Effector memory CD4-positive, alpha-beta T cell (primary cell): ENCODE results near the gene CUX1.
"Not testable (repeated sequence)": the region's sequence is repeated elsewhere in the genome, so short reads cannot be mapped to it uniquely, and the experiment has no call there.

Experiments
- DNase-seq, 3 donors: peaks; one replicate each; pipeline ENCODE4 v3.0.0-alpha.2; 2020
- H3K27ac ChIP-seq: 2 replicates; pipeline ENCODE4 v1.7.0; 2013; ENCODE audit warnings: mild to moderate bottlenecking, low read length, moderate library complexity; ENCODE audit not compliant: insufficient read depth, poor library complexity, severe bottlenecking
- H3K27me3 ChIP-seq: replicated peaks from 2 replicates; pipeline ENCODE4 v1.7.0; 2013; ENCODE audit warnings: mild to moderate bottlenecking, low read length; ENCODE audit not compliant: insufficient read depth, control insufficient read depth, poor library complexity, severe bottlenecking
- H3K36me3 ChIP-seq: 2 replicates; pipeline ENCODE4 v1.7.0; 2013; ENCODE audit warnings: mild to moderate bottlenecking, low read length, moderate library complexity; ENCODE audit not compliant: control insufficient read depth, insufficient read depth
- H3K4me1 ChIP-seq: 2 replicates; pipeline ENCODE4 v1.7.0; 2013; ENCODE audit warnings: low read length, mild to moderate bottlenecking; ENCODE audit not compliant: control insufficient read depth, insufficient read depth, poor library complexity, severe bottlenecking
- H3K4me3 ChIP-seq: 2 replicates; pipeline ENCODE4 v1.7.0; 2013; ENCODE audit warnings: low read length, low read depth, mild to moderate bottlenecking; ENCODE audit not compliant: insufficient read depth, poor library complexity, severe bottlenecking
- H3K9me3 ChIP-seq: 2 replicates; pipeline ENCODE4 v1.7.0; 2013; ENCODE audit warnings: mild to moderate bottlenecking, low read length, moderate library complexity; ENCODE audit not compliant: control insufficient read depth

Gene CUX1

DNA sequence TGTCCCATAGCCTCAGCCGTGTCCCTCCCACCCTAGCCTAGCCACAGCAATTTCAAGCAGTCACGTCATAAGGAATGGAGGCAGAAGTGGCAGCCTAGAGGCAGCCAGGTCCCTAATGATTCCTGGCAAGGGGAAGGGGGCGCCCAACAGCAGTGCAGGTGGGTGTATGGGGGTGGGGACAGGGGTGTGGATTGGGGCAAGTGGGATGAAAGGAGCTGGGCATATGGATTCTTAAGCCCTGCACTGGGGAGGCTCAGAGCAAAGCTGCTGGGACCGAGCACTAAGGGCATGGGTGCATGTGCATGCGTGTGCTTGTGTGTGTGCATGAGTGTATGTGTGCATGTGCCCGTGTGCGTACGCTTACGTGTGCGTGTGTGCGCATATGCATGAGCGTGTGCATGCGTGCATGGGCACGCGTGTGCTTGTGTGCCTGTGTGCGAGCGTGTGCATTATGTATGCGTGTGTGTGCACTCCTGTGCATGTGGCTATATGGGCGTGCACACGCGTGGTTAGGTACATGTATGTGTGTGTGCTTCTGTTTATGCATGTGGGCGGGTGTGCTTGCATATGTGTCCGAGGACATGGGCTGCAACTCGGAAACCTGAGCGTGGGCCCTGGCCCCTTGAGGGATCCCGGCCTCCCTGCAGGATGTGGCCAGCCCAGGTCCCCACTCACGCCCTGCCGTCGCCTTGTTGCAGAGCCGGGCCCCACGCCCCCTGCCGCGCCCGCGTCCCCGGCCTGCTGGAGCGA lies 503.4 kb downstream of the CUX1 start:
- Histone ChIP-seq H3K36me3 (no peaks in the 10 kb centered on the region), H3K4me3 (no peak overlapping the region), H3K27ac (no peak overlapping the region), H3K9me3 (no peaks in the 10 kb centered on the region), H3K27me3 (no peaks in the 10 kb centered on the region), H3K4me1 (no peaks in the 10 kb centered on the region)
- no peak for DNase-seq

DNA sequence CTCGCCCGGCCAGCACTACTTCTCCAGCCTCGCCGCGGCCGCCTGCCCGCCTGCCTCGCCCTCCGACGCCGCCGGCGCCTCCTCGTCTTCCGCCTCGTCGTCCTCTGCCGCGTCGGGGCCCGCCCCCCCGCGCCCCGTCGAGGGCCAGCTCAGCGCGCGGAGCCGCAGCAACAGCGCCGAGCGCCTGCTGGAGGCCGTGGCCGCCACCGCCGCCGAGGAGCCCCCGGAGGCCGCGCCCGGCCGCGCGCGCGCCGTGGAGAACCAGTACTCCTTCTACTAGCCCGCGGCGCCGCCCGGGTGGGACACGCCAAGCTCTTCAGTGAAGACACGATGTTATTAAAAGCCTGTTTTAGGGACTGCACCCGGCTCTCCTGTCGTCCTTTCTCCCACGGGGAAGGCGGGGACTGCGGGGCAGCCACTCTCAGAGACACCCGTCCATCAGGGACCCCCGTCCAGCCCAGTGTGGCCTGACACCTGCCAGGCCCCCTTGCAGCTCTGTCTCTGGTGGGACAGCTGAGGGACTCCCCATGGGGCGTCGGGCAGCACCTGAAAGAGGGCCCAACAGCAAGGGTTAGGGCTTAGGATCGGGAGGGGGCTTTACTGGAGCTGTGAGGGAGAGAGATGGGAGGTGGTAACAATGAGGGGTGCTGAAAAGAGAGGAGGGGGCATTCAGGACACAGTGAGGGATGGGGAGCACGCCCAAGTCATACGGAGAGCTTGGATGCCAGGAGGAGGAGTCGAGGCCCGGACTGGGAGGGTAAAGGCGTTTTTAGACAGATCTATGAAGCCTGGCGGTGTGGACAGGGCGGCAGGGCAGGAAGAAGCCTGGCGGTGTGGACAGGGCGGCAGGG lies 504.1 kb downstream of the CUX1 start:
- Histone ChIP-seq H3K9me3 (no peaks in the 10 kb centered on the region), H3K27me3 (no peaks in the 10 kb centered on the region), H3K36me3 (no peaks in the 10 kb centered on the region), H3K27ac (no peak overlapping the region), H3K4me1 (no peaks in the 10 kb centered on the region), H3K4me3 (no peak overlapping the region)
- no peak for DNase-seq

- Histone ChIP-seq H3K4me1 (no peaks in the 10 kb centered on the region), H3K36me3 (no peaks in the 10 kb centered on the region), H3K27me3 (no peaks in the 10 kb centered on the region), H3K4me3 (no peak overlapping the region), H3K27ac (no peak overlapping the region), H3K9me3 (no peaks in the 10 kb centered on the region)
- no peak for DNase-seq
Measured at GRCh38 chr7:102322202-102322715, 504.8 kb downstream of the CUX1 start.

GRCh38 chr7:102323914-102324195 lies 506.4 kb downstream of the CUX1 start:
- no peaks in the 10 kb centered on the region for H3K36me3 ChIP-seq
- H3K27ac ChIP-seq, result no peak overlapping the region
- H3K9me3 ChIP-seq, result no peaks in the 10 kb centered on the region
- H3K4me3 ChIP-seq, result no peak overlapping the region
- H3K4me1 ChIP-seq, result no peaks in the 10 kb centered on the region
- DNase-seq, result no peak
- H3K27me3 ChIP-seq, result no peaks in the 10 kb centered on the region

DNA sequence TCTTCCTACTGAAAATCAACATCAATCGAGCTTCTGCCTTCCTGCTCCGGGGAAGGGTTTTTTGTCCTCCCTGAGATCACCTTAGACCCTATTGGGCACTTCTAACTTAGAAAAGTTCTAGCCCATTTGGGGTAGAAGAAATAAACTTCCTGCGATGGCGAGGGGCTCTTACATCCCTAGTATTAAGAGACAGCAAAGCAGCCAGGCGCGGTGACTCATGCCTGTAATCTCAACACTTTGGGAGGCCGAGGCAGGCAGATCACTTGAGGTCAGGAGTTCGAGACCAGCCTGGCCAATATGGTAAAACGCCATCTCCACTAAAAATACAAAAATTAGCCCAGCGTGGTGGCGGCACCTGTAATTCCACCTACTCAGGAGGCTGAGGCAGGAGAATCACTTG lies 507.7 kb downstream of the CUX1 start:
- not testable (repeated sequence) for H3K9me3 ChIP-seq, H3K27me3 ChIP-seq, H3K27ac ChIP-seq, H3K36me3 ChIP-seq, DNase-seq, H3K4me3 ChIP-seq, H3K4me1 ChIP-seq

GRCh38 chr7:102326157-102326889 lies 508.9 kb downstream of the CUX1 start:
- Histone ChIP-seq H3K4me3 (no peak overlapping the region), H3K4me1 (no peaks in the 10 kb centered on the region), H3K36me3 (no peaks in the 10 kb centered on the region), H3K9me3 (no peaks in the 10 kb centered on the region), H3K27me3 (no peaks in the 10 kb centered on the region), H3K27ac (no peak overlapping the region)
- DNase-seq, result no peak

- not testable (repeated sequence) for H3K4me1 ChIP-seq, DNase-seq, H3K27me3 ChIP-seq, H3K9me3 ChIP-seq, H3K27ac ChIP-seq, H3K4me3 ChIP-seq, H3K36me3 ChIP-seq
Measured at GRCh38 chr7:102327183-102327582, 509.8 kb downstream of the CUX1 start.

- not testable (repeated sequence) for H3K4me3 ChIP-seq, H3K9me3 ChIP-seq, H3K27me3 ChIP-seq, DNase-seq, H3K36me3 ChIP-seq, H3K27ac ChIP-seq, H3K4me1 ChIP-seq
Measured at GRCh38 chr7:102328863-102329262, 511.4 kb downstream of the CUX1 start.

- DNase-seq, H3K27ac ChIP-seq, H3K4me3 ChIP-seq, H3K9me3 ChIP-seq, H3K4me1 ChIP-seq, H3K27me3 ChIP-seq, H3K36me3 ChIP-seq: not testable (repeated sequence)
Measured at GRCh38 chr7:102329366-102329765, 511.9 kb downstream of the CUX1 start.
